ENCODE results near the gene ALS2. TPM values are rescaled to one million over a fixed set of nuclear protein-coding genes. Genes with fewer than 3 reads are reported as not detected.

Gene ALS2
- total RNA-seq, 1 donor from 2014 or later: 41.0 TPM

DNA sequence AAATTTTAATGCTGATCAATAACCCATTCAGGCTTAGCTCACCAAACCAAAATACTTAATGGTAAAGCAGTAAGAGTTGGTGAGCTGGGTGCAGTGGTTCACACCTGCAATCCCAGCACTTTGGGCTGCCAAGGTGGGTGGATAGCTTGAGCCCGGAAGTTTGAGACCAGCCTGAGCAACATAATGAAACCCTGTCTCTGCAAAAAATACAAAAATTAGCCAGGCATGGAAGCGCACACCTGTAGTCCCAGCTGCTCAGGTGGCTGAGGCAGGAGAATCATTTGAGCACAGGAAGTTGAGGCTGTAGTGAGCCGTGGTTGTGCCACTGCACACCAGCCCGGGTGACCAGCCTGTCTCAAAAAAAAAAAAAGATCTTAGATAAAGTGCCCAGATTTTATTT lies 46.6 kb downstream of the ALS2 start:
- Mint-ChIP-seq H3K36me3 (peaks cover 28% of the 10 kb centered on the region), H3K9me3 (peaks cover 9% of the 10 kb centered on the region), H3K27ac (no peak overlapping the region), H3K4me3 (no peak overlapping the region), H3K27me3 (ENCODE audit: insufficient read depth, low read depth) (no peaks in the 10 kb centered on the region), H3K4me1 (no peaks in the 10 kb centered on the region)
- no peaks in the 10 kb centered on the region for H3K27me3 ChIP-seq
- no peaks in the 10 kb centered on the region for H3K4me1 ChIP-seq
- H3K9me3 ChIP-seq (ENCODE audit: low read depth): no peaks in the 10 kb centered on the region
- H4K20me1 ChIP-seq (ENCODE audit: low read depth): no peaks in the 10 kb centered on the region
- no peaks in the 10 kb centered on the region for H3K79me2 ChIP-seq (ENCODE audit: low read depth)
- TF ChIP-seq EZH2 (IDR thresholded peaks at IDR 0.05) (no peak), EZH2phosphoT487 (IDR thresholded peaks at IDR 0.05) (no peak)
- TF ChIP-seq, protein P1, sequence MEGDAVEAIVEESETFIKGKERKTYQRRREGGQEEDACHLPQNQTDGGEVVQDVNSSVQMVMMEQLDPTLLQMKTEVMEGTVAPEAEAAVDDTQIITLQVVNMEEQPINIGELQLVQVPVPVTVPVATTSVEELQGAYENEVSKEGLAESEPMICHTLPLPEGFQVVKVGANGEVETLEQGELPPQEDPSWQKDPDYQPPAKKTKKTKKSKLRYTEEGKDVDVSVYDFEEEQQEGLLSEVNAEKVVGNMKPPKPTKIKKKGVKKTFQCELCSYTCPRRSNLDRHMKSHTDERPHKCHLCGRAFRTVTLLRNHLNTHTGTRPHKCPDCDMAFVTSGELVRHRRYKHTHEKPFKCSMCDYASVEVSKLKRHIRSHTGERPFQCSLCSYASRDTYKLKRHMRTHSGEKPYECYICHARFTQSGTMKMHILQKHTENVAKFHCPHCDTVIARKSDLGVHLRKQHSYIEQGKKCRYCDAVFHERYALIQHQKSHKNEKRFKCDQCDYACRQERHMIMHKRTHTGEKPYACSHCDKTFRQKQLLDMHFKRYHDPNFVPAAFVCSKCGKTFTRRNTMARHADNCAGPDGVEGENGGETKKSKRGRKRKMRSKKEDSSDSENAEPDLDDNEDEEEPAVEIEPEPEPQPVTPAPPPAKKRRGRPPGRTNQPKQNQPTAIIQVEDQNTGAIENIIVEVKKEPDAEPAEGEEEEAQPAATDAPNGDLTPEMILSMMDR (IDR thresholded peaks at IDR 0.05): no peak
- no peak overlapping the region for H3K9ac ChIP-seq
- H3K4me3 ChIP-seq: no peak overlapping the region
- no peak overlapping the region for H3K27ac ChIP-seq
- DNase-seq (ENCODE audit: low spot score): no peak
- no peak overlapping the region for H3K4me2 ChIP-seq
- peaks cover 19% of the 10 kb centered on the region for H3K36me3 ChIP-seq
- no peaks in the 10 kb centered on the region for H3F3A ChIP-seq (ENCODE audit: low read depth)
- no peak overlapping the region for H2AFZ ChIP-seq (replicated peaks)

DNA sequence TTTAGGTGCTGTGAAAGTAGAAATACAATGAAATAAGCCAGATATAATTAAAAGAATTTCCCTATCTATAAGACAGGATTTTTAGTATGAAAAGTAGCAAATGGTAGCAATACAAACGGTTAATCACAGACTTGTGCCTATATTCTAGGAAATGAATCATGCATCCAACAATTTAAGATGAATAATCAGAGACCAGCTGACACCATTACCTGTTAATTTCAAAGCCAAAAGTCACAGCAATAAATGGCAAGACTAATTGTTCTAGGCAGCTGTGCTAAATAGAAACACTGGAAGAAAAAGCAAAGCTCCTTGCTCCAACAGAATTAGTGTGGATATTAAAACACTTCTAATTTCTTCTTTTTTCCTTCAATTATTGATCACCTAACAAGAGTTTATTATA lies 47.2 kb downstream of the ALS2 start:
- no peak overlapping the region for H3K4me2 ChIP-seq
- no peak overlapping the region for H3K27ac Mint-ChIP-seq
- TF ChIP-seq EZH2 (IDR thresholded peaks at IDR 0.05) (no peak), EZH2phosphoT487 (IDR thresholded peaks at IDR 0.05) (no peak)
- TF ChIP-seq, protein P1 (IDR thresholded peaks at IDR 0.05): no peak
- no peaks in the 10 kb centered on the region for H4K20me1 ChIP-seq (ENCODE audit: low read depth)
- H3K9ac ChIP-seq: no peak overlapping the region
- H3K27ac ChIP-seq: no peak overlapping the region
- H3K4me1 Mint-ChIP-seq: no peaks in the 10 kb centered on the region
- H3K79me2 ChIP-seq (ENCODE audit: low read depth): no peaks in the 10 kb centered on the region
- no peak overlapping the region for H2AFZ ChIP-seq (replicated peaks)
- no peak overlapping the region for H3K4me3 ChIP-seq
- peaks cover 27% of the 10 kb centered on the region for H3K36me3 Mint-ChIP-seq
- H3K27me3 ChIP-seq: no peaks in the 10 kb centered on the region
- H3K9me3 ChIP-seq (ENCODE audit: low read depth): no peaks in the 10 kb centered on the region
- no peaks in the 10 kb centered on the region for H3K27me3 Mint-ChIP-seq (ENCODE audit: insufficient read depth, low read depth)
- DNase-seq (ENCODE audit: low spot score): no peak
- peaks cover 9% of the 10 kb centered on the region for H3K9me3 Mint-ChIP-seq
- no peaks in the 10 kb centered on the region for H3F3A ChIP-seq (ENCODE audit: low read depth)
- H3K4me3 Mint-ChIP-seq: no peak overlapping the region
- H3K36me3 ChIP-seq: peaks cover 19% of the 10 kb centered on the region
- no peaks in the 10 kb centered on the region for H3K4me1 ChIP-seq

DNA sequence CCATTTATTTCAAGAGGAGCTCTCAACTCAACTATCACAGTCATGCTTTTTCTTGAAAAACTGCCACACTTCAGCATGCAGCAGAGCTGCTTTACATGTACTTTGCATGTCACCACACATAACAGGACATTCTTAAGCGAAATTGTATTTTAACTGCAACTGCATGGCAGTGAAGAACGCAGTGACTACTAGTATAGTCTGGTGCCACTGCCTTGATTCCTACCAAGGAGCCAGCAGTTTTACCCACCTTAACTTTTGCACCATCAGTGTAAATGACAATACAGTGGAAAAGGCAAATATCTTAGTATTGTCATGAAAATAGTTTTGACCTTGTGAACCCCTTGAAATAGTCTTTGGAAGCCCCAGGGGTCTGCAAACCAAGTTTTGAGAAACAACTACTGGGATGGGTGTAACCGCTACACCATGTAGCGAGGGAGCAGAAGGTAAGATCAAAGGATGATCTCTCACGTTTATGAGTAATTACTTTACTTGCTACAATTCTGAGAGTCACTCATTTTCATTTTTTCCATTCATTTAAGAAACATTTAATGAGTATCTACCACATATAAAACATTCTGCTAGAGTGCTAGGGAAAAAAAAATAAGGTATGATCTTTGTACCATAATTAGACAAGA lies 50.0 kb downstream of the ALS2 start:
- Histone ChIP-seq H3K9me3 (ENCODE audit: low read depth) (no peaks in the 10 kb centered on the region), H2AFZ (replicated peaks) (no peak overlapping the region), H3K27me3 (no peaks in the 10 kb centered on the region), H4K20me1 (ENCODE audit: low read depth) (no peaks in the 10 kb centered on the region), H3K4me2 (no peak overlapping the region), H3K9ac (no peak overlapping the region), H3K79me2 (ENCODE audit: low read depth) (no peaks in the 10 kb centered on the region), H3K4me1 (no peaks in the 10 kb centered on the region), H3F3A (ENCODE audit: low read depth) (no peaks in the 10 kb centered on the region), H3K4me3 (no peak overlapping the region), H3K27ac (no peak overlapping the region), H3K36me3 (peaks cover 8% of the 10 kb centered on the region)
- Mint-ChIP-seq H3K4me1 (no peaks in the 10 kb centered on the region), H3K27ac (no peak overlapping the region), H3K9me3 (peaks cover 2% of the 10 kb centered on the region), H3K36me3 (peaks cover 23% of the 10 kb centered on the region), H3K27me3 (ENCODE audit: insufficient read depth, low read depth) (no peaks in the 10 kb centered on the region), H3K4me3 (no peak overlapping the region)
- TF ChIP-seq EZH2 (IDR thresholded peaks at IDR 0.05) (no peak), EZH2phosphoT487 (IDR thresholded peaks at IDR 0.05) (no peak)
- TF ChIP-seq, protein P1 (IDR thresholded peaks at IDR 0.05): no peak
- DNase-seq (ENCODE audit: low spot score): no peak

Measured in neural progenitor cell (in vitro differentiated cells).